GM21786 (cell line): ENCODE measurements around the gene SDK1.

Experiments used
- ATAC-seq: cut with Tn5 transposase; IDR thresholded peaks from one replicate; pipeline ENCODE4 v1.9.1; 2021; ENCODE audit not compliant: unreplicated experiment

Gene SDK1

DNA sequence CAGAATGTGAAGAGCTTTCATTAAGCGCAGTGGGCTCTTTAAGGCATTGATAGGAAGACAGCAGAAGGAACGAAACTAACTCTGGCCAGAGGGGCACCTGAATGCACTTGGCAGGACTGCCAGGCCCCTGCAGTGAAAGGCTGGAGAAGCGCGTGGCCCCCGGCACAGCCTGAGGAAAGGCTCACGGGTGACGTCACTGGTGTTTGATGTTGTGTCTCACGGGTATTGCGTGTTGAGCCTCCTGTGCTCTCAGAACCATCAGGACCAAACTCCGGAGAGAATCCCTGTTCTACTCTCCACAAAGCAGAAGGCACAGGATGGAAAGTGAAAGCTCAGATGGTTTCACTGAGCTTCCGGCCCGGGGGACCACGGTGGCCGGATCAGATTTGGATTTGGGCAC, 865.3 kb downstream of the SDK1 start:
- ATAC-seq: no peak

DNA sequence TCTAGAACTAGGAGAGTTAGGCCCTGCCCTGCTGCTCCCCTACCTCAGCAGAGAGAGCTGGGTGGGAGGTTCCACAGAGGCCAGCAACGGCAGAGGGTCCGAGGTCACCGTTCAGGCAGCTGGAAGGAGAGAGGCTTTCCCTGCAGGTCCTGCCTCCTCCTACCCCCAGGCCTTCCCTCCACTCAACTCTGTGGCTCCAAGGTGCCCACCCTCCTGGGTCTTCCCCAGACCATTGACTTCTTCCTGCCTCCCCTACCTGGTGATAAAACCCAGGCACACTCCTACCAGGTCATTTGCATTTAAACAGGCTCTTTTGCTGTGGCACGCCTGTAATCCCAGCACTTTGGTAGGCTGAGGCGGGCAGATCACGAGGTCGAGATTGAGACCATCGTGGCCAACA, 865.8 kb downstream of the SDK1 start:
- no peak for ATAC-seq

DNA sequence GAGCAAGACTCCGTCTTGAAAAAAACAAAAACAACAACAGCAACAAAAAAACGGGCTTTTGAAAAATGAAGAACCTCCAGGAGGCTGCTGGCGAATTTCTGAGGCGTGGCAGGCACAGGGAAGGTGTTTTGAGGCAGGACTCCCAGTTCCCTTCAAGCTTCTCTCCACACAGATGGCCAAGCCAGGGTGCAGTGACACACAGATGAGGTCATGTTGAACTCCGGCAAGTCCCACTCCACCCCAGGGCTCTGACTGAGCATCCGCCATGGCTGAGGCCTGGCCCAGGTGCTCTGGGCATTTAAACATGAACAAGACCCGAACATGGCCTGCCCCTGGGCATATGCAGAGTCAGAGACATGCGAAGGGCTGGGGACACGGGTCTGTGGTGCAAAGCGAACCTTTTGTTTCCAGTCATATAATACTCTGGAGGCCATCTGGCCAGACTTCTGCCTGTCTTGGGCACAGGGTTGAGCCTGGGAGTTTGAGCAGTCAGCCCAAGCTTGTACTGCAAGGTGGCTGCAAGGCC, 866.4 kb downstream of the SDK1 start:
- ATAC-seq: no peak

GRCh38 chr7:4168041-4168440, 867.0 kb downstream of the SDK1 start:
- no peak for ATAC-seq

DNA sequence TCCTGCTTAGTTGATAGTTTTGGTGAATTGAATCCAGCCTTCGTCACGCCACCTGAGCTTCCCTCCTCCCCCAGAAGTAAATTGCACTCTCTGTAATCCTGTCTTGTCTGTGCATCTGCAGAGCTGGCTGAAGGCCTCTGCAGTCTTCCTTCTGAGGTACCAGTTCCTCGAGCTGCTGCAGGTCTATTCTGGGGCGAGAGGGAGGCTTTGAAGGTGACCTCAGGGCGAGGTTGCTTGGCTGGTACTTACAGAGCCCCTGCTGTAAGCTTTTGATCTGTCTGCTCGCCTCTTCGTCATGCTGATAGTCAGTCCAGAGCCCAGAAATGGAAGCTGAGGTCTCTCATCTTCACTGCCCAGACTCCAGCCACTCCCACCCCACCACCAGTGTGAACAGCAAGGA, 867.5 kb downstream of the SDK1 start:
- no peak for ATAC-seq

DNA sequence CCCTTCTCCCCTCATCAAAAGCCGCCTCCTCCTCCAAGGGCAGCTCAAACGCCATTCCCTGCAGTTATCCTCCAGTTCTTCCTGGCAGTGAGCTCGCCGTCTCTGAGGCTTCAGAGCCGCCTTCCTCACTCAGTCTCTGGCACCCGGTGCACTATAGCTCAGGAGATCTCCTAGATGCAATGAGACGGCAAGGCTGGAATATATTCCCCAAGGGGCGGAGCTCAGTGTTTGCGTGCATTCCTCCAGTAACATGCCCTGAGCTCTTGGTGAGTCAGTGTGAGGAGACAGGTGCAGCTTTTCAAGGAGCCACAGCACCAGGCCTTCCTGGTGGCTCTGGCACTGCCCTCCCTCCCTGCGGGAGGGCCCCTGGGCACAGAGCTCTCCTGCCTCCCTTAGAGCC, 868.4 kb downstream of the SDK1 start:
- ATAC-seq: no peak

- ATAC-seq: no peak
These were observed 870.1 kb downstream of the SDK1 start for GRCh38 chr7:4170997-4171786.

DNA sequence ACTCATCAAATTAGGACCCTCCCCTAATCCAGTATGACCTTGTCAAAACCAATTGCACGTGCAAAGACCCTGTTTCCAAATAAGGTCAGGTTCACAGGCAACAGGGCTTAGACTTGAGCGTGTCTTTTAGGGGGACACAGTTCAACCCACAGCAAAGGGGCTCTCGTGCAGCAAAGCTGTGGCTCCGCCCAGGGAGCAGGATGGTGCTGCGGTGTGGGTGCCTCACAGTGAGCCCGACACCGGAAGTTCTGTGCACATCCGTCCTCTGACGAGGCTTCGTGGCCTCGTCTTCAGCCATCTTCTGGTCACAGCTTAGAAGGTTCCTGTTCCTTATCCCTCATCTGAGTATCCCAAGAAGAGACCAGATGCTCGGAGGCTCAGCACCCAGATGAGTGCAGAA, 871.8 kb downstream of the SDK1 start:
- no peak for ATAC-seq

GRCh38 chr7:4173615-4174014, 872.6 kb downstream of the SDK1 start:
- no peak for ATAC-seq

DNA sequence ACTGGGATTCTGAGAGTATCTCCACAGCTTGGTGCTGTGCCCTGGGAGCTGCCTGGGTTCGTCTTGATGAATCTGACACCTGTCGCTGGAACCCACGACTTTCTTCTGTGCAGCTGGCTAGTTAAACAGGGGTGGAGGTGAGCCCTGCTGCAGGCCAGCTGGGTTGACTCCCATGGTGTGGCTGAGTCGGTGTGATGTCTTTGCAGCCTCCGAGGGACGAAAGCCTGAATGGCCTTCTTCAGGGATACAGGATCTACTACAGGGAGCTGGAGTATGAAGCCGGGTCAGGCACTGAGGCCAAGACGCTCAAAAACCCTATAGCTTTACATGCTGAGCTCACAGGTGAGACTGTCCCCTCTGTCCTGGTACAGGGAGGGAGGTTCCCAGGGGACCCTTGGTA, 873.0 kb downstream of the SDK1 start:
- ATAC-seq: no peak

DNA sequence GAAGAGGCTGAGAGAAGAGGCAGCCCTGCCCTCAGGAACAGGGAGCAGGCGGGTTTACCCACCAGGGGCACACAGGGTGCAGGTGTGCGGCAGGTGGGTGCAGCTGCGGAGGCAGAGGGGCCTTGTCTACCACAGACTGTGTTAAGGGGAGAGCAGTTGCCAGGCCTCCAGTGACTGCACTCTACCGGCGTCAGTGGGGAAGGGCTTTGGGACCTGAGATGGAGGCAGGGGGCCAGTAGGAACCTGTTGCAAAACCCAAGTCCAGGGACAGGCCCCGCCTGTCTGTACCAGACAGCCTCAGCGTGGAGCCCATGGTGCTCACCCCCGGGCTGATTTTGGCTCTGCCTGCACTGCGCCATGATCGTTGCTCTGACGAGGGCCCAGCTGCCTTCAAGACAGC, 873.4 kb downstream of the SDK1 start:
- no peak for ATAC-seq

GRCh38 chr7:4174884-4175283, 873.8 kb downstream of the SDK1 start:
- no peak for ATAC-seq

DNA sequence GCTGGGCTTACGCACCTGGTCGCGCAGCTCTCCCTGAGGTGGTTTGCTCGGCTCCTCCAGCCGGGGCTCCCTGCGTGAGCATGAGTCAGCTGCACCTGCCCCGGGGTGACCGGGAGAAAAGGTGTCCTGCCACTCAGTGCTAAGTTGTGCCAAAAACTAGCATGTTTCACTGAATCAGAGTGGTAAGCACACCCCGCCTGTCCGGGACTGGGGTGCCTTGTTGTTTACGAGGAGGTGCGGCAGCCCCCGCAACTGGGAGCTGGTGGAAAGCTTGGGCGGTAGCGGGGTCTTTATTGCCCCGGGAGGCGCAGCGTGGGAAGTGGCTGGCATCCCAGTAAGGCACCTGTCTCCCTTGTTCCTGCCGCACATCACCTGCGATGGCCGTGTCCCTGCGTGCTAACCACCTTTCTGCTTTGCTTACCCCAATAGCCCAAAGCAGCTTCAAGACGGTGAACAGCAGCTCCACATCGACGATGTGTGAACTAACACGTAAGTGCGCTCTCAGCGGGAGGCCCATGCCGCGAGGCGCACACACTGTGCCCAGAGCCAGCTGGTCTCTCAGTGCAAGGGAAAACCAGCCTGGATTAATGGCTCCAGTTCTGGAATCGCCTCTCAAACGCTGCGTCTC, 874.4 kb downstream of the SDK1 start:
- no peak for ATAC-seq

DNA sequence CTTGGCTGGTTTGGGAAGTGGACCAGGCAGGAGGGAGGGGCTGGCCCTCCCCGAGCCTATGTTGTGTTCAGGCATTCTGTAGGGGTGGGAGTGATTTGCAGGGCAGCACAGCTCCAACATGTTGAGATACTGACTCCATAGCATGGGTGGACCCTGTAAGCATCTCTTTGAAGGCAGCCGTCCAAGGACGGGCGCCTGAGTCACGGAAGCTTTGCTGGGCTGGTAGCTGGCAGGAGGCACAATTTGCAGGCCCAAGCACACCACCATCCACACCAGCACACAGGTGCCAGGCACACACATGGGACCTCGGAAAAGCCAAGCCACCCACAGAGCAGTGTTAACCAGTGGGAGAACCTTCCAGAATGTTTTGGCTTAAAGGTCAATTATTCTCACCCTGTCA, 875.9 kb downstream of the SDK1 start:
- ATAC-seq: no peak

DNA sequence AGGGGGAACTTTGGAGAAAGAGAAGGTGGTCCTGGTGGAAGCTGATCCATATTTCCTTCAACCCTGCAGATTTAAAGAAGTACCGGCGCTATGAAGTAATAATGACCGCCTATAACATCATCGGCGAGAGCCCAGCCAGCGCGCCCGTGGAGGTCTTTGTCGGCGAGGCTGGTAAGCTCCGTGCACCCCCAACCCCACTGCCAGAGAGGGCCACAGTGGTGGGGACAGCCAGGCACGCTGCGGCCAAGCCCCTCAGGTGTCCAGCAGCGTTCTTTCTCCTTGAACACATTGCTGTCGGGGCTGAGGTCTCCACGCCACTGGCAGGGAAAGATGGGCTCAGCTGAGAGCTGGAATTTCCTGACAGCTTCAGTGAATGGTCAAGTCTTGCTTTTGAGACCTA, 877.4 kb downstream of the SDK1 start:
- ATAC-seq: no peak

- no peak for ATAC-seq
These were observed 878.0 kb downstream of the SDK1 start for GRCh38 chr7:4178916-4179687.

GRCh38 chr7:4179688-4180380, 878.8 kb downstream of the SDK1 start:
- ATAC-seq: no peak

DNA sequence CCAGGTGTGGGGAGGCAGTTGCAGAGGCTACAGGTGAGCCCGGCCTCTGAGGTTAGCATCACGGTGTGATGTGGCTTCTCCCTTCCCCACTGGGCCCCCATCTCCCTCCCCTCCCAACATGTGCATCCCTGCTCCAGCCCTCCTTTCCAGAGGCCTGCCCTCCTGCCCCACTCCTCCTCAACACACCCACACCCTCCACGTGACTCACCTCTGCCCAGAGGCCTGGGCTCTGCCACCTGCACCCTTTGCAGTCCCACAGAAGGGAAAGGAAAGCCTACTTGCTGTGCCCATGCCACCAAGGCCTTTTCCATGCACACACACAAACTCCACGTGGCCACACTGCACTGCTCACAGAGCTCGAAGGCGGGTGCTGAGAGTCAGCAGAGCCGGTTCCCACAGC, 880.4 kb downstream of the SDK1 start:
- ATAC-seq: no peak

GRCh38 chr7:4182605-4183300, 881.7 kb downstream of the SDK1 start:
- no peak for ATAC-seq

DNA sequence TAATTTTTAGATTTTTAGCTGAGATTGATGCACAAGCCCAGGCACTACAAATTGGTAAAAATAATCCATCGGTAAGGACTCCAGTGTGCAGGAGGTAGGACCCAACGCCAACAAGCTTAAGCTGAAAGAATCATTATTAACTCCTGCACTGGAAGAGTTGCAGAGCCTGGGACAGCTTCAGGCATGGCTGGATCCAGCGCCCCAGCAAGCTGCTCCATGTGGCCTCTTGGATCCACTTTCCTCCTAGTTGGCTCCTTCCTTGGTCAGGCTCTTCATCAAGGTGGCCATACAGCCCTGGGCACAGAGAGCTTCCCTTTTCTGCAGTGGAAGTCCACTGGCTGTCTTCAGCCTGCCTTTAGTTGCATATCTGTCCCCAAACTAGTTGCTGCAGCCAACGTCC, 883.6 kb downstream of the SDK1 start:
- ATAC-seq: no peak

DNA sequence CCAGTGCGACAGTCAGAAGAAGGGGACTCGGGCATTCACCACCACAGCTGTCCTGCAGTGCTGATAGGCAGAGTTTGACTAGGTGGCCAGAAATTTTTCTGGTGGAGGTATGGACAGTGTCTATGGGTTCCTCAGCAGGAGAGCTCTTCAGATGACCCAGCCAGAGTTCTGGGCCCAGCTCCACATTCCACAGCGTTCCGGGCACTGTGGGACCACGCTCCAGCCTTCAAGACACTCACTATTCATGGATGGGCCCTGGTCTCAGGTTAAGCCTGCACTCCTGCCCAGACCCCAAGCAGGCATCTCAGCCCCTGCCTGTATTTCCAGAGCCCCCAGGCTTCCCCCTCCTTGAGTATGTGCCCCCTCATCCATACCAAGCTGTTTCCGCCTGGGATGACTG, 884.1 kb downstream of the SDK1 start:
- ATAC-seq: no peak
